Esophagus squamous epithelium (tissue), 4 donors: ENCODE data around the gene PCAT7.

Experiments
- CTCF ChIP-seq, 6 experiments: fragments of 450-650 bp in 4 of 6; fragments of 200-600 bp in 2 of 6; sonication (generic) in 2 of 6; IDR thresholded peaks; one replicate each; pipeline ENCODE4 v1.5.1; 2016 to 2019; ENCODE audit warnings: antibody characterized with exemption in 6 of 6, mild to moderate bottlenecking in 4 of 6, moderate library complexity in 4 of 6
- POLR2A ChIP-seq, 4 donors: fragments of 450-650 bp; IDR thresholded peaks; one replicate each; pipeline ENCODE4 v1.6.1; 2017; ENCODE audit warnings: antibody characterized with exemption in 4 of 4, mild to moderate bottlenecking in 4 of 4, moderate library complexity in 3 of 4

GRCh38 chr9:94576131-94576530 is 21.2 kb downstream of the PCAT7 start:
- TF ChIP-seq CTCF (IDR thresholded peaks at IDR 0.05) = no peak
- no peak for TF ChIP-seq POLR2A (IDR thresholded peaks at IDR 0.05)
